K562 (cell line): ENCODE measurements around the gene TSKS. TPM values are rescaled to one million over a fixed set of nuclear protein-coding genes. Genes with fewer than 3 reads are reported as not detected.

Experiments
- CBX2 ChIP-seq: fragments of 200-600 bp; sonication (generic); IDR thresholded peaks from one replicate; pipeline ENCODE4 v1.6.1; 2012; ENCODE audit warnings: mild to moderate bottlenecking, low read length, inconsistent platforms; ENCODE audit not compliant: insufficient read depth, poor library complexity, severe bottlenecking
- MYC ChIP-seq, 2 experiments: fragments of 250-450 bp in 1 of 2; sonication (Bioruptor Pico) in 1 of 2; IDR thresholded peaks; 2 replicates each; pipeline versions ENCODE4 v1.5.1 to v1.6.1; 2012 to 2021; ENCODE audit warnings: low read depth in 2 of 2, borderline replicate concordance in 1 of 2, improper control_type of control experiment in 1 of 2, low read length in 1 of 2, mild to moderate bottlenecking in 1 of 2, moderate library complexity in 1 of 2
- NBN ChIP-seq: fragments of 450-650 bp; IDR thresholded peaks from 2 replicates; pipeline ENCODE4 v1.6.1; 2016; ENCODE audit warnings: low read depth, mild to moderate bottlenecking
- NR4A1 ChIP-seq, 2 experiments: fragments of 250-450 bp in 1 of 2; fragments of 450-650 bp in 1 of 2; sonication (Bioruptor Pico) in 1 of 2; IDR thresholded peaks; 2 replicates each; pipeline versions ENCODE4 v1.4.0 to v1.6.1; 2016 to 2020; ENCODE audit warnings: mild to moderate bottlenecking in 2 of 2, missing compliant biosample characterization in 1 of 2, missing genetic modification characterization in 1 of 2, moderate library complexity in 1 of 2
- RNF2 ChIP-seq: sonication (generic); IDR thresholded peaks from 2 replicates; pipeline ENCODE4 v1.6.1; 2016
- SAFB ChIP-seq: fragments of 200-400 bp; formaldehyde crosslinking; IDR thresholded peaks from 2 replicates; pipeline ENCODE4 v1.6.1; 2017; ENCODE audit warnings: low read depth, low read length, borderline replicate concordance
- SMC3 ChIP-seq: conservative IDR thresholded peaks from 2 replicates; pipeline ENCODE4 v1.6.1; 2011; ENCODE audit warnings: low read depth, low read length, improper control_type of control experiment; ENCODE audit not compliant: insufficient read depth
- SOX6 ChIP-seq: fragments of 450-650 bp; IDR thresholded peaks from 2 replicates; pipeline ENCODE4 v1.6.1; 2014; ENCODE audit warnings: mild to moderate bottlenecking
- polyA plus RNA-seq, 8 experiments: library from polyadenylated mRNA; depleted of rRNA in 4 of 8; stranded (reverse) in 5 of 8; unstranded in 3 of 8; fragments of >200 nt; fragmentation: Nextera tagmentation in 2 of 8; fragmentation: Illumina TruSeq in 1 of 8; extraction: Ambion mirVana in 2 of 8; extraction: Trizol in 1 of 8; gene quantifications; 2 replicates each; pipeline versions ENCODE4 v1.2.1 to v1.2.3, GENCODE V29; 2011 to 2014; ENCODE audit warnings: inconsistent platforms in 1 of 8, missing spikeins in 1 of 8
- total RNA-seq, 7 experiments: library from RNA; depleted of rRNA in 6 of 7; stranded (reverse); fragments of >200 nt in 6 of 7; fragmentation: Illumina TruSeq in 2 of 7; extraction: Trizol in 2 of 7; gene quantifications; 2 replicates each; pipeline versions ENCODE4 v1.2.1 to v1.2.3, GENCODE V29; 2011 to 2021; ENCODE audit warnings: low replicate concordance in 1 of 7
- TF ChIP-seq, protein P1 (sequence below), 2 experiments: fragments of 450-650 bp in 1 of 2; sonication (generic) in 1 of 2; formaldehyde crosslinking; conservative IDR thresholded peaks; 2 replicates each; pipeline versions ENCODE4 v1.4.0 to v1.8.1; 2020 to 2022; ENCODE audit warnings: mild to moderate bottlenecking in 1 of 2, missing genetic modification reagents in 1 of 2
- TF ChIP-seq, protein P2 (sequence below): sonication (generic); formaldehyde crosslinking; IDR thresholded peaks from 2 replicates; pipeline ENCODE4 v1.8.0; 2022; ENCODE audit warnings: mild to moderate bottlenecking, missing genetic modification reagents
- TF ChIP-seq, protein P3 (sequence below), 2 experiments: fragments of 450-650 bp; IDR thresholded peaks; 2 replicates each; pipeline ENCODE4 v1.6.1; 2016; ENCODE audit warnings: mild to moderate bottlenecking in 2 of 2, borderline replicate concordance in 1 of 2, low read depth in 1 of 2, moderate library complexity in 1 of 2

The TSKS gene
- total and polyA plus RNA-seq, 9 of the 15 experiments (the other 6 are each of a cell fraction or from before 2014, with no cell fraction given) = 0.14 to 4.5 (median 0.80) TPM

DNA sequence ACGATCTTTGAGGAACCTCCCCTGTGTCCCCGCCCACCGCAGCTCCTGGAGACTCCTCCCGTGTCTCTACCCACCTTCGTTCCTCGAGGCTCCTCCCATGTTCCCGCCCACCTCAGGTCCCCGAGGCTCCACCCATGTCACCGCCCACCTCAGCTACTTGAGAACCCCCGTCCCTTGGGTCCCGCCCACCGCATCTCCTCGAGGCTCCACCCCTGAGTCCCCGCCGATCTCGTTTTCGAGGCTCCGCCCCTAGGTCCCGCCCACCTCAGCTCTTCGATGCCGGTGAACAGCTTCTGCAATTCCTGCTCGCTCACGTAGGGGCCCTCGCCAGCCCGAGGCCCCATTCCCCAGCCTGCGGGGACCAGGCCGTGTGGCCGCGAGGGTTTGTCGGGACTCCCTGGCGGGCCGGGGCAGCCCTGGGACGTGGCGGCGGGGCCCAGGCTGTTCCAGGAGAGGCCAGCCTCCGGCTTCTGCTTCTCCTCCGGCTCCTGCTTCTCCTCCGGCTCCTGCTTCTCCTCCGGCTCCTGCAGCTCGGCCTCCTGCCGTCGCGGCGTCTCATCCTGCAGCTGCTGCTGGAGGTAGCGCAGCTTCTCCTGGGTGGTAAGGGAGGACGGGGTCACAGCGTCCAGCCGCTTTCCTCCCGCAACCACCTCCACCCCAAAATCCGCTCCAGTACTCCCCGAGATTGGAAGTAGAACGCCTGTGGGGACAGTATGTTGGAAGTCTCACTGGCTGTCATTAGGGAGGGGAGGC lies 16.7 kb downstream of the TSKS start (continued):
- TF ChIP-seq, protein P1, sequence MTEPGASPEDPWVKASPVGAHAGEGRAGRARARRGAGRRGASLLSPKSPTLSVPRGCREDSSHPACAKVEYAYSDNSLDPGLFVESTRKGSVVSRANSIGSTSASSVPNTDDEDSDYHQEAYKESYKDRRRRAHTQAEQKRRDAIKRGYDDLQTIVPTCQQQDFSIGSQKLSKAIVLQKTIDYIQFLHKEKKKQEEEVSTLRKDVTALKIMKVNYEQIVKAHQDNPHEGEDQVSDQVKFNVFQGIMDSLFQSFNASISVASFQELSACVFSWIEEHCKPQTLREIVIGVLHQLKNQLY (CRISPR knock-in tag; conservative IDR thresholded peaks at IDR 0.05) = no peak
- TF ChIP-seq, protein P2, sequence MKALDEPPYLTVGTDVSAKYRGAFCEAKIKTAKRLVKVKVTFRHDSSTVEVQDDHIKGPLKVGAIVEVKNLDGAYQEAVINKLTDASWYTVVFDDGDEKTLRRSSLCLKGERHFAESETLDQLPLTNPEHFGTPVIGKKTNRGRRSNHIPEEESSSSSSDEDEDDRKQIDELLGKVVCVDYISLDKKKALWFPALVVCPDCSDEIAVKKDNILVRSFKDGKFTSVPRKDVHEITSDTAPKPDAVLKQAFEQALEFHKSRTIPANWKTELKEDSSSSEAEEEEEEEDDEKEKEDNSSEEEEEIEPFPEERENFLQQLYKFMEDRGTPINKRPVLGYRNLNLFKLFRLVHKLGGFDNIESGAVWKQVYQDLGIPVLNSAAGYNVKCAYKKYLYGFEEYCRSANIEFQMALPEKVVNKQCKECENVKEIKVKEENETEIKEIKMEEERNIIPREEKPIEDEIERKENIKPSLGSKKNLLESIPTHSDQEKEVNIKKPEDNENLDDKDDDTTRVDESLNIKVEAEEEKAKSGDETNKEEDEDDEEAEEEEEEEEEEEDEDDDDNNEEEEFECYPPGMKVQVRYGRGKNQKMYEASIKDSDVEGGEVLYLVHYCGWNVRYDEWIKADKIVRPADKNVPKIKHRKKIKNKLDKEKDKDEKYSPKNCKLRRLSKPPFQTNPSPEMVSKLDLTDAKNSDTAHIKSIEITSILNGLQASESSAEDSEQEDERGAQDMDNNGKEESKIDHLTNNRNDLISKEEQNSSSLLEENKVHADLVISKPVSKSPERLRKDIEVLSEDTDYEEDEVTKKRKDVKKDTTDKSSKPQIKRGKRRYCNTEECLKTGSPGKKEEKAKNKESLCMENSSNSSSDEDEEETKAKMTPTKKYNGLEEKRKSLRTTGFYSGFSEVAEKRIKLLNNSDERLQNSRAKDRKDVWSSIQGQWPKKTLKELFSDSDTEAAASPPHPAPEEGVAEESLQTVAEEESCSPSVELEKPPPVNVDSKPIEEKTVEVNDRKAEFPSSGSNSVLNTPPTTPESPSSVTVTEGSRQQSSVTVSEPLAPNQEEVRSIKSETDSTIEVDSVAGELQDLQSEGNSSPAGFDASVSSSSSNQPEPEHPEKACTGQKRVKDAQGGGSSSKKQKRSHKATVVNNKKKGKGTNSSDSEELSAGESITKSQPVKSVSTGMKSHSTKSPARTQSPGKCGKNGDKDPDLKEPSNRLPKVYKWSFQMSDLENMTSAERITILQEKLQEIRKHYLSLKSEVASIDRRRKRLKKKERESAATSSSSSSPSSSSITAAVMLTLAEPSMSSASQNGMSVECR (CRISPR knock-in tag) = 0 out of 2 replicates have a peak, but pooled peaks have one; percentile 49
- TF ChIP-seq NBN (no peak), RNF2 (0 out of 2 replicates have a peak, but pooled peaks have one; percentile 35), SMC3 (0 out of 2 replicates have a peak, but pooled peaks have one; percentile 6), MYC (IDR thresholded peaks at IDR 0.05; ENCODE audit: low read depth, low read length) (peak; percentile 33; the same call in 1 of the 2 replicates), MYC (CRISPR knock-in tag; IDR thresholded peaks at IDR 0.05; ENCODE audit: borderline replicate concordance, low read depth) (no peak), NR4A1 (CRISPR knock-in tag; IDR thresholded peaks at IDR 0.05) (no peak), NR4A1 (tag; IDR thresholded peaks at IDR 0.05) (0 out of 2 replicates have a peak, but pooled peaks have one; percentile 58), SOX6 (no peak), SAFB (peak; percentile 28; the same call in 1 of the 2 replicates), CBX2 (no peak)
- TF ChIP-seq, protein P3, sequence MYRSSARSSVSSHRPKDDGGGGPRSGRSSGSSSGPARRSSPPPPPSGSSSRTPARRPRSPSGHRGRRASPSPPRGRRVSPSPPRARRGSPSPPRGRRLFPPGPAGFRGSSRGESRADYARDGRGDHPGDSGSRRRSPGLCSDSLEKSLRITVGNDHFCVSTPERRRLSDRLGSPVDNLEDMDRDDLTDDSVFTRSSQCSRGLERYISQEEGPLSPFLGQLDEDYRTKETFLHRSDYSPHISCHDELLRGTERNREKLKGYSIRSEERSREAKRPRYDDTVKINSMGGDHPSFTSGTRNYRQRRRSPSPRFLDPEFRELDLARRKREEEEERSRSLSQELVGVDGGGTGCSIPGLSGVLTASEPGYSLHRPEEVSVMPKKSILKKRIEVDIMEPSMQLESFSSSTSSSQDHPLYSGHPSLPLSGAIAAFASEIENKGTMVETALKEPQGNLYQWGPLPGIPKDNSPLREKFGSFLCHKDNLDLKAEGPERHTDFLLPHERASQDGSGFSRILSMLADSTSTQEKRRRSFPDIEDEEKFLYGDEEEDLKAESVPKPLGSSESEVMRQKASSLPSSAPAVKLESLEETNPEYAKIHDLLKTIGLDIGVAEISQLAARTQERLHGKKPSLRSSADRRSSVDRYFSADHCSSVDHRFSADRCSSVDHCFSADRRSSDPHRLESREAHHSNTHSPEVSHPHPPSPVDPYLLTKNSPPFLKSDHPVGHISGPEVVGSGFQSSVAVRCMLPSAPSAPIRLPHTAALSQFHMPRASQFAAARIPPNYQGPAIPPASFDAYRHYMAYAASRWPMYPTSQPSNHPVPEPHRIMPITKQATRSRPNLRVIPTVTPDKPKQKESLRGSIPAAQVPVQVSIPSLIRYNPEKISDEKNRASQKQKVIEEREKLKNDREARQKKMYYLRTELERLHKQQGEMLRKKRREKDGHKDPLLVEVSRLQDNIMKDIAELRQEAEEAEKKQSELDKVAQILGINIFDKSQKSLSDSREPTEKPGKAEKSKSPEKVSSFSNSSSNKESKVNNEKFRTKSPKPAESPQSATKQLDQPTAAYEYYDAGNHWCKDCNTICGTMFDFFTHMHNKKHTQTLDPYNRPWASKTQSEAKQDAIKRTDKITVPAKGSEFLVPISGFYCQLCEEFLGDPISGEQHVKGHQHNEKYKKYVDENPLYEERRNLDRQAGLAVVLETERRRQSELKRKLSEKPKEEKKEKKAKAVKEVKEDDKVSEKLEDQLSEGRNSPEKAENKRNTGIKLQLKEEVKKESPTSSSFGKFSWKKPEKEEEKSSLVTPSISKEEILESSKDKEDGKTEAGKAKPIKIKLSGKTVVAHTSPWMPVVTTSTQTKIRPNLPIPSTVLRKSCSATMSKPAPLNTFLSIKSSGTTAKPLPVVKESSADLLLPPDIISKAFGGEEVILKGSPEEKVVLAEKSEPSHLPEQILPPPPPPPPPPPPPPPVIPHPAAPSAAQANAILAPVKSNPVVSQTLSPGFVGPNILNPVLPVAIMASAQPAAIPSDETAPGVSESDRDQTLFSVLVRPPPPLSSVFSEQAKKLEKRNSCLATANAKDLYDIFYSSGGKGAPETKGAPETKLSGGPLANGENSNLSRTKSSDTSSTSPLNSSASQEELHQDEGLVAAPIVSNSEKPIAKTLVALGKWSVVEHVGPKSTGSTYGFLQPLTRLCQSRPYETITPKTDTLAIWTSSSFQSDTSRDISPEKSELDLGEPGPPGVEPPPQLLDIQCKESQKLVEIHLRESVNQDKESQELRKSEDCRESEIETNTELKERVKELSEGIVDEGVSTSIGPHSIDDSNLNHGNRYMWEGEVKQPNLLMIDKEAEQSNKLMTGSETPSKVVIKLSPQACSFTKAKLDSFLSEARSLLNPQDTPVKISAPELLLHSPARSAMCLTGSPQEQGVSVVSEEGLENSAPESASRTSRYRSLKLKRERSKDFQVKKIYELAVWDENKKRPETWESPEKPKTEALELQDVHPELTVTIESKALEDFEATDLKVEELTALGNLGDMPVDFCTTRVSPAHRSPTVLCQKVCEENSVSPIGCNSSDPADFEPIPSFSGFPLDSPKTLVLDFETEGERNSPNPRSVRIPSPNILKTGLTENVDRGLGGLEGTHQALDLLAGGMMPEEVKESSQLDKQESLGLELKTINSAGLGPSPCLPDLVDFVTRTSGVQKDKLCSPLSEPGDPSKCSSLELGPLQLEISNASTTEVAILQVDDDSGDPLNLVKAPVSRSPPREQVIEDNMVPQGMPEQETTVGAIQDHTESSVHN (IDR thresholded peaks at IDR 0.05; ENCODE audit: borderline replicate concordance in 1 of 2, low read depth in 1 of 2) = no peak
